Measurements from ENCODE around the gene ELOVL1.

ELOVL1 gene

DNA sequence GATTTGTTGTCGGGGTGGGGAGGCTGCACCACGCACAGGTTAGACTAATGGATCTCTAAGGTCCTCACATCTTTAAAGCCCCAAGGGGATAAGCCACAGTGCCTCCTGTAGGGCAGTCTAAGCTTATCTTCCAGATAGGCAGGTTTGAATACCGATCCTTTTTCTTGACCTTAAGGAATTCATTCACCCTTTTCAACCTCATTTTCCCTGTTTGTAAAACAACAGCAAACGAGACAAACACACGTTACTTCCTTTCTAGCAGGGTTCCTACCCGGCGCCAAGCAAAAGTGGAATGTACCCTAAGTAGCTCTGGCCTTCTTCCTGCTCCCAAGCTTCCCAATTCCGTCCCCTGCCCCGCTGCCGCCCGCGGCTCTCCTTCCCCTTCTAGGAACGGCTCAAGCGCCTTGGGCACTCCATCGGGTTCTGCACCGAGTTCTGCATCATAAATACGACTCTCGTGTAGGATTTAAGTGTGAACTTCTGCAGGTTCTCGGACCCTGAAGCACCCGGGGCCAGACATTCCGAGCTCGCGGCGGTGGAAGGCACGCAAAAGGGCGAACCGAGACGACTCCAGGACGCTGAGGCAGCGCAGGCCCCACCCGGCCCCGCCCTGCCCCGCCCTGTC, 9.6 kb downstream of the ELOVL1 start:
- in situ Hi-C loops (cut with HindIII; ENCODE audit: low sequenced_read_pairs) = no loop called here

DNA sequence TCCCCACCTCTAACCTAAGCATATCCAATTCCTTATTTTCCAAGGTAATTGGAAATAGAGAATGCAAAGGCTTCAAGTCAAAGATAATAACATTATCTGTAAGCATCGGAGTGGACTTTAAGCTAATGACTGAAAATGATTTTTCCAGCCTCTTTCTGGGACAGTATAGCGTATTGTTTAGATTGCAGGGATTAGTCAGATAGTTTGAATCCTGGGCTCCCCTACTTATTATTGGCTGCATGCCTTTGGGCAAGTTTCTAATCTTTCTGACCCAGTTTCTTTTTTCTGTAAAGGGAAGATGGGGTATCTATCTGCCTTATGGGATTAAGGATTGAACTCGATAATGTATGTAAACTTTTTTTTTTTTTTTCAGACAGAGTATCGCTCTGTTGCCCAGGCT, 10.6 kb downstream of the ELOVL1 start:
- in situ Hi-C loops (cut with HindIII; ENCODE audit: low sequenced_read_pairs) = no loop called here

DNA sequence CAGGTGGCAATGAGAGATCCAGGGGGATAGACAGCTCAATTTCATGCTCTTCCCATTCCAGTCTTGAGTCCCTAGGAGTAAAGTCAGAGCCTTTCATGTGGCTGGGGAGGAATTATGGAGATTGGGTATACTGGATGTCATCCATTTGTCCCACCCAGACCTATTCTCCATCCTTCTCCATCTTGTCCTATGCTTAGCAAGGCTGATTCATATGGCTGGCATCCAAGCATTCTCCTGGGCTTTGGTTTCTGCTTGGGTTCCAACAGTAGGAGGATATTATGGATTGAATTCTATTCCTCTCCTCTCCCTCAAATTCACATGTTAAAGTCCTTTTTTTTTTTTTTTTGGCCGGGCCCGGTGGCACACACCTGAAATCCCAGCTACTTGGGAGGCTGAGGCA, 12.9 kb downstream of the ELOVL1 start:
- in situ Hi-C loops (cut with HindIII; ENCODE audit: low sequenced_read_pairs) = no loop called here

DNA sequence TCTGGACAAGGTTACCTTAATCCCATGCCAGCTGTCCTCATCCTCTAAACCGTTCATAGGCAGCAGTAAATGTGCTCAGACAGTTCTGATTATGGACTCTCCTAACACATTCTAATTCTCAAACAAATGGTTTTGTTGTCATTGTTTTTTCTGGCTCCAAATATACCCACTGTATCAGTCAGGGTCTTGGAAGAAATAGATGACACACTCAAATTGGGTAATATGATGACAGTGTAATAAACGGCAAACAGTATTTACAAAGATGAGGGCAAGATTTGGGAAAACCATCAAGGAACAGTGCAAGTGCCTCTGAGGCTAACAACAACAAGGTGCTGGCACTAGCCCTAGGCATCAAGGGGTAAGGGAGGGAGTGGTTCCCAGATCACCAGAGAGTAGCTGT, 13.3 kb downstream of the ELOVL1 start:
- in situ Hi-C loops (cut with HindIII; ENCODE audit: low sequenced_read_pairs) = no loop called here

DNA sequence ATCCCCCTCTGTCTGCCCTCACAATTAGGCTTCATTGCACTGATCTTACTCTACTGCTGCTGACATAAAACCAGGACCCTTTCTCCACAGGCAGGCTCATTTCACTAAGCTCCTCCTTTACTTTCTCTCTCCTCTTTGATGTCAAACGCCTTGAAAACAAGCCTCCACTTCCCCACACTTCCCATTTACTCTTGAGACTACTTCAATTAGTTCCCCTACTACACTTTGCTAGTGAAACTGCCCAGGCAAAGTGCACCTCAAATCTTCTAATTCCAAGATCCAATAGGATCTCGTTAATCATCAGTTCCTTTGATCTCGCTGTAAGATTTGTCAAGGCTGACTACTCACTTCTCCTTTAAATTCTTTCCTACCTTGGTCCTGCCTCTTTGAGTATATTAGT, 14.9 kb downstream of the ELOVL1 start:
- in situ Hi-C loops (cut with HindIII; ENCODE audit: low sequenced_read_pairs) = no loop called here

DNA sequence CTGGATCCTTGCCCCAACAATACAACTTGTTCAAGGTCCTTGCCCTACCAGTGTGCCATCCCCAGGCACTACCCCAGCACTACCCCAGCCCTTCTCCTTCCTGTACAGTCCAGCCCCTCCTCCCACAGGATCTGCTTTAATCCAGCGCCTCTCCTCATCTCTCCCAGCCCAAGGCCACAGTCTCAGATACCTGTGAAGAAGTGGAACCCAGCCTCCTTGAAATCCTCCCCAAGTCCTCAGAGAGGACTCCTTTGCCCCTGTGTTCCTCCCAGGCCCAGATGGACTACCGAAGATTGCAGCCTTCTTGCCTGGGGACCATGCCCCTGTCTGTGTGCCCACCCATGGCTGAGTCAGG, 15.5 kb downstream of the ELOVL1 start:
- in situ Hi-C loops (cut with HindIII; ENCODE audit: low sequenced_read_pairs) = no loop called here

DNA sequence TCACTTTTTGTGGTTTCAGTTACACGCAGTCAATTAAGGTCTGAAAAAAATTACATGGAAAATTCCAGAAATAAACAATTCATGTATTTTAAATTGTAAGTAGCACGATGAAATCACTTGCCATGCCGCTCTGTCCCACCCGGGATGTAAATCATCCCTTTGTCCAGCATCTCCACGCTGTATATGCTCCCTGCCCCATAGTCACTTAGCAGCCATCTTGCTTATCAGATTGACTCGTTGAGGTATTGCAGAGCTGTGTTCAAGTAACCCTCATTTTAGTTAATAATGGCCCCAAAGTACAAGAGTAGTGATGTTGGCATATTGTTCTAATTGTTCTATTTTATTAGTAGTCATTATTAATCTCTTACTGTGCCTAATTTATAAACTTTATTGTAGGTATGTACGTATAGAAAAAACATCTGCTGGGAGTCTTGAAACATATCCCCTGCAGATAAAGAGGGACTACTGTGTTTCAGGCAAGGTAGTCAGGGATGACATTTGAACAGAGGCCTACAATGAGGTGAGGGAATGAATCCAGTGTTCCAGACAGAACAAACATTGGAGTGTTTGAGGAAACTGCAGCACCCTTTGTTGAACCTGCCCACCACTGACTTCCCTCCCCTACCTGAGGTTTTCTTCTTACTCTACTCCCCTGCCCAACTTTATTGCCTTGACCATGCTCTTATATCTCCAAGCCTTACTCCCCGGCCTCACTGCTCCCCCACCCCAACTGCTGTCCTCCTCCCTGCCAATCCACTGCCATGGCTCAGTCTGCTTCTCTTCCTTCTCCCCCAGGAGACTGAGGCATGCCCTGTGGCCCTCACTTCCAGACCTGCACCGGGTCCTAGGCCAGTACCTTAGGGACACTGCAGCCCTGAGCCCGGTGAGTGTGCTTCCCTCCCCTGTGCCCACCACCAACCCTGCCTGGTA, 16.1 kb downstream of the ELOVL1 start:
- in situ Hi-C loops (cut with HindIII; ENCODE audit: low sequenced_read_pairs) = no loop called here

DNA sequence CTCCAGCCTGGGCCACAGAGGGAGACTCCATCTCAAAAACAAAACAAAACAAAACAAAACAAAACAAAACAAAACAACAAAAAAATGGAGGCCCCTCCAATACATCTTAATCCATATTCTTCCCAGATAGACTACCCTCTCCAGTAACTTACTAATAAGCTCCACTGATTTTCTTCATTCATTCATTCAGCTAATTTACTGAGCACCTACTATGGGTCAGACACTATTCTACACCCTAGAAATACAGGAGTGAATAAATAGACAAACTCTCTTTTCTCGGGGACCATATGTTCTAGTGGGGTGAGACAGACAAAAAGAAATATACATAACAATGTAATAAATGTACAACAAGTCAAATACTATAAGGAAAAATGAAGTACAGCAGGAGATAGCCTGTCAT, 16.8 kb downstream of the ELOVL1 start:
- in situ Hi-C loops (cut with HindIII; ENCODE audit: low sequenced_read_pairs) = no loop called here

DNA sequence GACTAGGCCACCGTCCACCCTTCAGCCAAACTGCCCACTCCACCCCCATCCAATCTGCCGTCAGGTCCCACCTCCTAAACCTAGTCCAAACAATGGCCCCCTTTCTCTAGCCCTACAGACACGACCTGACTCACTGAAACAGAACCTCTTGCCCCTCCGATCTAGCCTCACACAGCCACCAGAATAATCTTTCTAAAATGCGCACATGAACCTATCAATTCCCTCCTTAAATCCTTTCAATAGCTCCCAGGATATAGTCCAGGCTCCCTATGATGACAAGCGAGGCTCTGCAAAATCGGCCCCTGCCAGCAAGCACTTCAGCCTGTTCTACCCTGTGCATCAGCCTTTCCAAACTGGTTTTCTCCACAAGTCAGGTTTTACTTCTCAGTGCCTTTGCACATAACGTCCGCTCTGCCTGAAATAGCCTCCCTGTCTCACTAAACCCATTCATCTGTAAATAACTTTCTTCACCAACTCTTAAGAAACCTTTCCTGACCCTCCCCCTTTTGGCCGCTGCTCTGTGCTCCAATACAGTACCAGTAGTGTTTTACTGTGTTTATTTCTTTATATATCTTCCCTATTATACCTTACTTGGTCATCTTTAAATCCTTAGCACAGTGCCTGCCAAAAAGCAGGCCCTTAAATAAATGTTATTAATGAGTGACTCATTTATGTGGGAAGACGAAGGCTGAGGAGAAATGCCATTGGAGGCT, 18.1 kb downstream of the ELOVL1 start:
- in situ Hi-C loops (cut with HindIII; ENCODE audit: low sequenced_read_pairs) = no loop called here

DNA sequence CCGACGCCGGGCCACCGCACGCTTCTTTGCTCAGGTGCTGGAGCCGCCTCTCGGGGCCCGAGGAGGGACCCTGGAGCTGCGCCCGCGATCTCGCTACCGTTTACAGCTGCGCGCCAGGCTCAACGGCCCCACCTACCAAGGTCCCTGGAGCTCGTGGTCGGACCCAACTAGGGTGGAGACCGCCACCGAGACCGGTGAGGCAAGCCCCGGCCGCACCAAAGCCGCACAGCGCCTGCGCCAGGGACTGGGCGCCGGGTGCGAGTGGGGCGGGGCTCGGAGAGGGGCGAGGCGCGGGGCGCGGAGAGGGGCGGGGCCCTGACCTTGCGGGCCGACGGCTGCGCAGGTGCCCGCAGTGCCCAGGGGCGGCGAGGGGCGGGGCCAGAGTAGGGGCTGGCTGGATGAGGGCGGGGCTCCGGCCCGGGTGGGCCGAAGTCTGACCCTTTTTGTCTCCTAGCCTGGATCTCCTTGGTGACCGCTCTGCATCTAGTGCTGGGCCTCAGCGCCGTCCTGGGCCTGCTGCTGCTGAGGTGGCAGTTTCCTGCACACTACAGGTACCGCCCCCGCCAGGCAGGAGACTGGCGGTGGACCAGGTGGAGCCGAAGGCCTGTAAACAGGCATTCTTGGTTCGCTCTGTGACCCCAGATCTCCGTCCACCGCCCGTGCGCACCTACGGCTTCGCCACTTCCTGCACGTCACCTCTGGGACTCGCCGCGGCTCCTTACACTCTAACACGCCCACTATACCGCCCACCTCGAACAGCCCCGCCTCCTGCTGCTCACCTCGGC, 18.8 kb downstream of the ELOVL1 start:
- in situ Hi-C loops (cut with HindIII; ENCODE audit: low sequenced_read_pairs) = no loop called here

DNA sequence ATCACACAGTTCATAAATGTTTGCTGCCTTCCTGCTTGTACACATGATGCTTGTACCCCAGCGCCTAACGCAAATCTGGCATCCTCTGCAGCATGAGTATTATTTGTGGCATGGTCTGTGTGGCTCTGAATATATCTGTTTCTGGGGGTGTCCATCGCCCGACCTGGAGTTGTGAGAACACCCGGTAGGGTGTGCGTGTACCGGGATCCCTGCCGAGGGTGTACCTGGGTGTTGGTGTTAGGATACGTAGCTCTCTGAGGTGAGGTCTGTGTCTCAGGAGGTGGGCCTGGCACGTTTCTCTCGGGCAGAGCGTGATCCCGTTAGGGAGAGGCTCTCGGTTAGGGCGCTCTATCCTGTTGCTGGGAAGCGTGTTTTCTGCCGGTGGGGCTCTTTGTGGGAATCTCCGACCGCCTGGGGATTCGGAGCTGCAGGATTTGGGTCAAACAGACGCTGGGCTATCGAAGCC, 19.4 kb downstream of the ELOVL1 start:
- in situ Hi-C loops (cut with HindIII; ENCODE audit: low sequenced_read_pairs) = no loop called here

DNA sequence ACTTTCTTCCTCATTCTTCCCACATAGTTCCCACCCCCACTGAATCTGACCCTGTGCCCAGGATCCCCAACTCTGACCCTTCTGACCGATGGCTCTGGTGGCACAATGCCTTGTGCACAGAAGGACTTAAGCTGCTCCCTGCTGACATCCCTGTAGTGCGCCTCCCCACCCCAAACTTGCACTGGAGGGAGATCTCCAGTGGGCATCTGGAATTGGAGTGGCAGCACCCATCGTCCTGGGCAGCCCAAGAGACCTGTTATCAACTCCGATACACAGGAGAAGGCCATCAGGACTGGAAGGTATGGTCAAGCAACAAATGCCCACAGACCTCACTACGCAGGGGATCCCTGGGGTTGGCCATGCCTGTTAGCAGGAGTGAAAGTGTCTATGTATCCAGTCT, 21.2 kb downstream of the ELOVL1 start:
- in situ Hi-C loops (cut with HindIII; ENCODE audit: low sequenced_read_pairs) = no loop called here

DNA sequence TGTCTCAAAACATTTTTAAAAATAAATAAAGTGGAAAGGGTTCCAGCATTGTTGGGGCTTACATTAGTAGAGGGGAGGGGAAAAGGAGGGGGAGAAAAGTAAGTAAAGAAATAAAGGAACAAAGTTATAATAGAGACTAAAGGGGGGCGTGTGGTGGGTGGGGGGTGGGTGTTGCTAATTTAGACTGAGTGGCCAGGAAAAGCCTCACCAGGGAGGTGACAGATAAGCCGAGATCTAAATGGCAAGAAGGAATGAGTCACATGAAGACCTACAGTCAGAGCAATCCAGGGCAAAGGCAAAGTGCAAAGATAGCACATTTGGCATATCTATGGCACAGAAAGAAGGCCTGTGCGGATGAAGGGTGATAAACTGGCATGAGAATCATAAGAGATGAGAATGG, 22.7 kb downstream of the ELOVL1 start:
- in situ Hi-C loops (cut with HindIII; ENCODE audit: low sequenced_read_pairs) = no loop called here

DNA sequence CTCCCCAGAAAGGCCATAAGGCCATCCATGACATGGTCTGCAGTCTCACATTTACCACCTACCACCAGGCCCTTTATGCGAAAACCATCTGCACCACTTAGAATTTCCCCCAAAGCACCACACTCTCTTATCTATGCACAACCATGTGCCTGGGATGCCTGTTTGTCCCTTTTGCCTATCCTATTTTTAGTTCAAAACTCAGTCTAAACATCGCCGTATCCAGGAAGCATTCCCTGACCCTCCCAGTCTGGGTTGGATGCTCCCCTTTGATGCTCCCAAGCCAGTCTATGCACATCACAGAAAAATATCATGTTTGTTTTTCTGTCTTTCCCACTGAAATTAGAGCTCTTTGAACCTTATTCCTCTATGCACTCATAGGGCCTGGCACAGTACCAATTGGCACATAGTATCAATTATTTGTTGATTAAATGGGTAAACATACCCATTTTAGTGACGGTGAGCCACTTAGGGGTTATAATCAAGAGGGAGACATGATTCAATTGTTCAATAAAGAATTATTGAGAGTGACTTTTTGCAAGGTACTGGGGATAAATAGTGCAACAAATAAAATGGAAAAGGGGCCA, 23.5 kb downstream of the ELOVL1 start:
- in situ Hi-C loops (cut with HindIII; ENCODE audit: low sequenced_read_pairs) = no loop called here

DNA sequence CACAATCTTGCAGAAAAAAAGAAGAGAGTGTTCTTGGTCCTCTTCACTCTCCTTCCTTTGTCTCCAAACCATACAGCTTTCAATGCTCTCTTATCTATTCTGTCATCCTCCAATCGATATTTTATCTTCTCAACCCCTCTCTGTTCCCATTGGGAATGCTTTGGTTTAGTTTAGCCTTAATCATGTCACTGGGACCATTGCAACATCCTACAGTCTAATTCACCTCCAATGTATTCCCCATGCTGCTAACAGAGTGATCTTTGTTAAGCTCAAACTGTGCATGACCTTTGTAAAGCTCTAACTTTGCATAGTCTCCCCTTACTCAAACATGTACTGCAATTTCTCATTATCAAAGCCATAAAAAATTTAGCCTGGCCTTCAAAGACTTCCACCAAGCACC, 27.3 kb downstream of the ELOVL1 start:
- in situ Hi-C loops (cut with HindIII; ENCODE audit: low sequenced_read_pairs) = no loop called here

DNA sequence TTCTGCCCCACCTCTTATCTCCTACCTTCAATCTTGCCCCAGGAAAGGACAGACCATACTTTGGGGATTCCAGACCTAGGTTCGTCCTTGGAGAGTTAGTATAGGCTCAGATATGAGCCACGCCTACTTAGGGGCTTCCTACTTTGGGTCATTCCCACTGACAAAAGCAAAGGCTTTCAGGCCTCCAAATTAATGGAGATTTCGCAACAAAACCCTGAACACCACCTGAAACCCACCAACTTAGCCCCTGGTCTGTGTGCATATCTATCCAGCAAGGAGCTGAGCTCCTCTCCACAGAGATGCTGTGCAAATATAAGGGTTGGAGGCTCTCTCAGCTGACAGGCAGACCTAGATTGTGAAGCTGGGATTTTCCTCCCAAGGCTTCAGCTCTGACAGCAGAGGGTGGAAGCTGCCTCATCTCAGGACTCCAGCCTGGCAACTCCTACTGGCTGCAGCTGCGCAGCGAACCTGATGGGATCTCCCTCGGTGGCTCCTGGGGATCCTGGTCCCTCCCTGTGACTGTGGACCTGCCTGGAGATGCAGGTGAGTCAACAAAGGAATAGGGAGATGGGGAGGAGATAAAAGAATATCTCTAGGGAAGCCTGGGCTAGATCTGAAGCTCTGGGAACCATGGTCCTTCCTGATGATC, 28.1 kb downstream of the ELOVL1 start:
- in situ Hi-C loops (cut with HindIII; ENCODE audit: low sequenced_read_pairs) = no loop called here

DNA sequence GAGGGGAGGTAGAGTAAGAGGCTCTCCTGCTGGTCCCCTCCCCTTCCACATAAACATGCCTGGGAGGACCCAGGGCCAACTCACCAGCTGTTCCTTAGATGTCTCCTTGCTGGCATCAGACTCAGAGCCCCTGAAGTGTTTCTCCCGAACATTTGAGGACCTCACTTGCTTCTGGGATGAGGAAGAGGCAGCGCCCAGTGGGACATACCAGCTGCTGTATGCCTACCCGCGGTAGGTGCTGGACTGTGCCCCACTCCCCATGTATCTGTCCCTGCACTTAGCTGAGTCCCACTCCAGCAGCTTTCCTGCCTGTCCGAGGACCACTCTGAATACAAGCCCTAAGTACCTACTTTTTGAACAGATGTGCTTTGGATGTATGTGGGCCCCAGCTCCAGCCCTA, 29.8 kb downstream of the ELOVL1 start:
- in situ Hi-C loops (cut with HindIII; ENCODE audit: low sequenced_read_pairs) = no loop called here

DNA sequence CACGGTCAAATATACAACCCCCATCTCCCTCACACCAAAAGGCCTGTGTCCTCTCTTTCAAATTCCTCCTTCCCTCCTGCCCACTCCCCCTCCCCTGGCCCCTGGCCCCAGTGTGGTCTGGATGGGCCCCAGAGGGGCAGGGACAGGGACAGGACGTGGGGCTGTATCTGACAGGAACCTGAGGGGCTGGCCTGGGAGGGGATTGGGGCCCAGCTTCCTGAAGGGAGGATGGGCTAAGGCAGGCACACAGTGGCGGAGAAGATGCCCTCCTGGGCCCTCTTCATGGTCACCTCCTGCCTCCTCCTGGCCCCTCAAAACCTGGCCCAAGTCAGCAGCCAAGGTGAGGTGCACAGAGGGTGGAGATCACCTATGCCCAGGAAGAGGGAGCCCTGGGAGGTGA, 30.2 kb downstream of the ELOVL1 start, which contains the start of gene MPL:
MPL (plus strand) TSS at position 231 of the 400 bp plus-strand sequence; CDS start at position 262, 31 bp downstream.
- in situ Hi-C loops (cut with HindIII; ENCODE audit: low sequenced_read_pairs) = no loop called here

DNA sequence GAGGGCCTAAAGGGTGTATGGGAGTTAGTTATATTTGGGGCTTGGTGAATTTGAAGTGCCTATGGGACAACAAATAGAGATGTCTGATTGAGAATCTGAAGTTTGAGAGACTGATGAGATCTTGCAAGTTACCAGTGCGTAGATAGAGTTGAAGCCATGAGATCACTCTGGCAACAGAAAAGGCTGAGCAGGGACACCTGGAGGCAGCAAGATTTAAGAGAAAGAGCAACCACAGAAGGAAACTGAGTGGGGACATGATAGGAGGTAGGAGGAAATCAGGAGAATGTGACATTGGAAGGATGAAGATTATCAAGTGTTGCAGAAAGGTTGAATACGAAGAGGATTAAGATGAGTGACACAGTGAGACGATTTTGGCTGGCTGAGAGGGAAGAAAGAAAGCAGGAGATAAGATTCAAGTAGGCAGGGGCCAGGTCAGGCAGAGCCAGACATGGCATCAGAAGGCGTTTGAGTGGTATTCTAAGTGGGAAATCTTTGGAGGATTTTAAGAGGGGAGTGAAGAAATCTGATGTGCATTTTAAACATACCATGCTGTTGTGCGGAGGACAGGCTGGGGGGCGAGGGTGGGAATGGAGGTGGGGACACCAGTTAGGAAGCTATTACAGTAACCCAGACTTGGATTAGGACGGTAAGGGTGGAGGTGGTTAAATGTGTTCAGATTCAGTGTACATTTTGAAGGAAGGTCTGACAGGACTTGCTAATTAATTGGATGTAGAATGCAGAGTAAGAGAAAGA, 33.2 kb downstream of the ELOVL1 start:
- in situ Hi-C loops (cut with HindIII; ENCODE audit: low sequenced_read_pairs) = no loop called here
